ENCODE results near the gene SLC7A5. TPM values are rescaled to one million over a fixed set of nuclear protein-coding genes. Genes with fewer than 3 reads are reported as not detected.
A peak's percentile ranks its signal among the peaks of the same experiment; 100 is the strongest.
"Not testable (repeated sequence)": the region's sequence is repeated elsewhere in the genome, so short reads cannot be mapped to it uniquely, and the experiment has no call there.

The SLC7A5 gene
- total RNA-seq, 6 donors from 2014 or later = 4.7 to 20.4 (median 8.5) TPM

- Histone ChIP-seq H3K9me3 (no peaks in the 10 kb centered on the region), H3K4me1 (peaks cover 0 to 6% (median 0%) of the 10 kb centered on the region in 4 donors), H3K27ac (peak overlapping the region in 1 of 4 donors; percentile 11), H3K4me3 (no peak overlapping the region), H3K36me3 (no peaks in the 10 kb centered on the region), H3K27me3 (no peaks in the 10 kb centered on the region)
- DNase-seq (peak in 1 of 2 donors; percentile 61), ATAC-seq (ENCODE audit: low FRiP score in 2 of 2) (peak; percentile 46 to 70)
- WGBS, 2 donors = 48 to 59% methylated on average over 10 of the region's 10 CpGs
- TF ChIP-seq POLR2AphosphoS5 (IDR thresholded peaks at IDR 0.05) (no peak), CTCF (IDR thresholded peaks at IDR 0.05) (no peak), EP300 (IDR thresholded peaks at IDR 0.05) (no peak), POLR2A (IDR thresholded peaks at IDR 0.05) (no peak)
Observed at GRCh38 chr16:87895641-87896141, 26.4 kb upstream of the SLC7A5 start.

GRCh38 chr16:87894005-87894404 is 24.7 kb upstream of the SLC7A5 start:
- ATAC-seq (ENCODE audit: low FRiP score in 2 of 2); DNase-seq: not testable (repeated sequence)

GRCh38 chr16:87891764-87892163 is 22.5 kb upstream of the SLC7A5 start:
- Histone ChIP-seq H3K36me3 (no peaks in the 10 kb centered on the region), H3K27me3 (no peaks in the 10 kb centered on the region), H3K27ac (no peak overlapping the region), H3K4me3 (no peak overlapping the region), H3K9me3 (no peaks in the 10 kb centered on the region), H3K4me1 (peaks cover 0 to 7% (median 0%) of the 10 kb centered on the region in 4 donors)
- TF ChIP-seq CTCF (IDR thresholded peaks at IDR 0.05) = no peak
- no peak for TF ChIP-seq POLR2A (IDR thresholded peaks at IDR 0.05)
- no peak for TF ChIP-seq EP300 (IDR thresholded peaks at IDR 0.05)
- TF ChIP-seq POLR2AphosphoS5 (IDR thresholded peaks at IDR 0.05) = no peak
- ATAC-seq (ENCODE audit: low FRiP score in 2 of 2) (no peak), DNase-seq (peak in 1 of 2 donors; percentile 68)
- 91 to 95% methylated on average over 21 of the region's 21 CpGs for WGBS, 2 donors

More at GRCh38 chr16:87894005-87894404, 24.7 kb upstream of the SLC7A5 start:
- H3K27me3 ChIP-seq, H3K9me3 ChIP-seq, H3K36me3 ChIP-seq, H3K4me1 ChIP-seq, H3K27ac ChIP-seq, H3K4me3 ChIP-seq: not testable (repeated sequence)
- 66 to 88% methylated on average over 4 of the region's 4 CpGs for WGBS, 2 donors

- H3K36me3 ChIP-seq, H3K4me1 ChIP-seq, H3K27me3 ChIP-seq, H3K9me3 ChIP-seq, H3K27ac ChIP-seq, H3K4me3 ChIP-seq: not testable (repeated sequence)
- DNase-seq (peak; percentile 74 to 85), ATAC-seq (ENCODE audit: low FRiP score in 2 of 2) (peak; percentile 45 to 74)
- TF ChIP-seq CTCF (IDR thresholded peaks at IDR 0.05) = peak in 3 of 6 experiments; percentile 29 to 66 (median 59)
- 75 to 80% methylated on average over 10 of the region's 10 CpGs for WGBS, 2 donors
Observed at GRCh38 chr16:87889762-87890161, 20.5 kb upstream of the SLC7A5 start.

DNA sequence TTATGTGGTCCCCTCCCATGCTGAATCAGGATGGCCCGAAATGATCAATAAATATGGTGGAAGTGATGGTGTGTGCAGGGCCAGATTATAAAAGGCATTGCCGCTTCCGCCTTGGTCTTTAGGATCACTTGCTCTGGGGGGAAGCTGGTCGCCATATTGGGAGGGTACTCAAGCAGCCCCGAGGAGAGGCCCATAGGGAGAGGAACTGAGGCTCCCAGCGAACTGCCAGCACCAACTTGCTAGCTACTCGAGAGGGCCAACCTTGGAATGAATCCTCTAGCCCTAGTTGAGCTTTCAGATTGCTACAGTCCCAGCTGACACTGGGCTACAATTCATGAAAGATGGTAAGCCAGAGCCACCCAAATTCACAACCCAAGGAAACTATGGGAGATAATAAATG is 19.0 kb upstream of the SLC7A5 start:
- not testable (repeated sequence) for H3K27me3 ChIP-seq; H3K4me3 ChIP-seq; DNase-seq; H3K9me3 ChIP-seq; H3K4me1 ChIP-seq; H3K36me3 ChIP-seq; H3K27ac ChIP-seq; ATAC-seq (ENCODE audit: low FRiP score in 2 of 2)
- 81 to 98% methylated on average over 4 to 7 of the region's 7 CpGs for WGBS, 2 donors

DNA sequence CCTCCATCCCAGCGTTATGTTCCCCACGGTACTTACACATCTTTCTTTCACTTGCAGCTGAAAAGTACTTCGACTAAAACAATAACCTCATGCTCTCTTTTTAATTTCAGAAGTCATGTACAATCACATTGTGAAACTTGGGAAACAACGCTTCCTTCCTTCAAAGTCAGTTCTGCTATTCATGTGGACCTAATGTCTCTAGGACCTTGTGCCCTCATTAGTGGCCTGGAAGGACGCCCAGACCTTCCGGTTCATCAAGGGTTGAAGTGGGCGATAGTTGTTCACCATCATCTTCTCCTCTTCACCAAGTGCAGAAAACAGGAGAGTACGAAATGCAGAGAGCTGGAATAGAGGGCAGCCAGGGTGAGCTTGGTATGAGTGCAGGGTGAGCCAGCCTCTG is 18.6 kb upstream of the SLC7A5 start:
- H3K27ac ChIP-seq, H3K27me3 ChIP-seq, H3K4me3 ChIP-seq, H3K9me3 ChIP-seq, H3K4me1 ChIP-seq, DNase-seq, H3K36me3 ChIP-seq: not testable (repeated sequence)
- 47 to 59% methylated on average over 8 of the region's 8 CpGs for WGBS, 2 donors
- peak in 1 of 2 donors; percentile 31 for ATAC-seq (ENCODE audit: low FRiP score in 2 of 2)
